Measurements from ENCODE around the gene NMRK2.

NMRK2 gene

GRCh38 chr19:3981736-3982681 lies 49.1 kb downstream of the NMRK2 start:
- H3K9me3 Mint-ChIP-seq = no peaks in the 10 kb centered on the region
- H3K36me3 Mint-ChIP-seq = peaks cover 33% of the 10 kb centered on the region
- H3K27ac Mint-ChIP-seq = peak overlapping the region; percentile 98
- H3K27me3 Mint-ChIP-seq = no peaks in the 10 kb centered on the region
- peak overlapping the region; percentile 98 for H3K4me3 Mint-ChIP-seq
- H3K4me1 Mint-ChIP-seq = peaks cover 53% of the 10 kb centered on the region

DNA sequence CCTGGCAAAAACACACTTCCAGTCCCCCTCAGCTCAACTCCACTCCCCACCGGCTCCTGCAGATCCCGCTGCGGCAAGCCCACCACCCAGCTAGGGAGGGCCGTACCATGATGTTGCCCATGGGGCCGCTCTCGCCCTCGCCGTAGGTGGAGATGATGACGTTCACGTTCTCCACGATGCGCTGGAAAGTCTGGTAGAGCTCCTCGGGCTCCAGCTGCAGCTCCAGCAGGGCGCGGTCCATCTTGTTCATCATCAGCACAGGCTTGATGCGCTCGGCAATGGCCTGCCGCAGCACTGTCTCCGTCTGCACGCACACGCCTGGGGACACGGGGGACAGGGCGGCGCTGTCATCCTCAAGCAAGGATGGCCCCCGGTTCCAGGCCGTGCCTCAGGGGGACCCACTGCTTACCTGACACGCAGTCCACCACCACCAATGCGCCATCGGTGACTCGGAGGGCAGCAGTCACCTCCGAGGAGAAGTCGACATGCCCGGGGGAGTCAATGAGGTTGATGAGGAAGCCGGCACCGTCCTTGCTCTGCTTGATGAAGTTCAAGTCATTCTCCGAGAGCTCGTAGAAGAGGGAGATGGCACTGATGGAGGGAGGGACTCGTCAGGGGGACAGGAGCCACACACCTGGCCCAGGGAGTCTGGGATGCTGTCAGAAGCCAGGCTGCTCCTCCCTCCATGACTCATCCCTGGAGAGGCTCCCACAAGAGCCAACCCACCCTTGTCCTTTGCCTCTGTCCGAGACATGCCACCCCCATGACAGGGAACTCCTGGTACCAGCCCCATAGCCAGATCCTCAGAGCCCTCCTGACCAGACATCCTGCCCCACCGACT lies 50.1 kb downstream of the NMRK2 start:
- Mint-ChIP-seq H3K27me3 (no peaks in the 10 kb centered on the region), H3K4me1 (peaks cover 58% of the 10 kb centered on the region), H3K36me3 (peaks cover 32% of the 10 kb centered on the region), H3K4me3 (peak overlapping the region; percentile 98), H3K27ac (peak overlapping the region; percentile 98), H3K9me3 (no peaks in the 10 kb centered on the region)

DNA sequence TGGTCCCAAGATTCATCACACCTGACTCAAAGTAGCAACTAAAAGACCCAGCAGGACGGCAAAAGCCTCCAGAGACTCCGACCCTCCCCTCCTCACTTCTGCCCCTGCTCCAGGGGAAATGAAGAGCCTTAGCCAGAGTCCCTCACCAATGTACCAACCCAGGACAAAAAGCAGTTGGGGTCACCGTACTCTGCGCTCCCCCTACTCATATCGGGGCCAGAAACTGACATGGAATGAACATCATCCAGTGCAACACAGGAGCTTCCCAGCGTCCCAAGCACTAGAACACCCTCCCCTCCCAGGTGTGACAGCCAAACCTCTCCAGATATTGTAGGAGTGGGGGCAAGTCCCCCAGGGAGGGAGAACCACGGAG lies 50.7 kb downstream of the NMRK2 start:
- peaks cover 29% of the 10 kb centered on the region for H3K36me3 Mint-ChIP-seq
- peak overlapping the region; percentile 98 for H3K4me3 Mint-ChIP-seq
- H3K27ac Mint-ChIP-seq = peak overlapping the region; percentile 98
- H3K4me1 Mint-ChIP-seq = peaks cover 54% of the 10 kb centered on the region
- H3K27me3 Mint-ChIP-seq = no peaks in the 10 kb centered on the region
- H3K9me3 Mint-ChIP-seq = no peaks in the 10 kb centered on the region

DNA sequence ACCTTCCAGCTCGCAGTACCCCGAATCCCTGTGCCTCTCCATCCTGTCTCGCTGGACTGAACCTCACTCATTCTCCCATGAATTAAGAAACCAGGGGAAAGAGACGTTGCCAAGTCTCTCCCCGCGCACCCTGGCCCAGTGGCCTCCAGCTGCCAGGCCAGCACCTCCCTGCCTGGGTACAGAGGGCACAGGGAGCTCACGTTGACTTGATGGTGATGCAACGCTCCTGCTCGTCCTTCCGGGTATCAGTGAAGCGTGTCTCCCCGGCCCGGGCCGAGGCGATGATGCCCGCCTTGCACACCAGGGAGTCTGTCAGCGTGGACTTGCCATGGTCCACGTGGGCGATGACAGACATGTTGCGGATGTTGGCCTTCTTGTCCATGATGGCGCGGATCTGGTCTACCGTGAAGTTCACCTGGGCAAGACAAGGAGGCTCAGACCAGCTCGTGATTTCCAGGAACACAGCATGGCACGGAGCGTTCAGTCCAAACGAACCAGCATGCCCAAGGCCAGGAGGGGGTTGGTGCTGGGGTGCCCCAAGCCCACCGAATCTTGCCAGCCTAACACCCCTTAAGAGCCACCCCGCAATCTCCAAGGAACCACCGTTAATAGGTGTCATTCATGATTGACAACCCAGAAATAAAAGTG lies 51.2 kb downstream of the NMRK2 start:
- peaks cover 29% of the 10 kb centered on the region for H3K36me3 Mint-ChIP-seq
- H3K4me3 Mint-ChIP-seq = peak overlapping the region; percentile 98
- peak overlapping the region; percentile 98 for H3K27ac Mint-ChIP-seq
- no peaks in the 10 kb centered on the region for H3K9me3 Mint-ChIP-seq
- H3K27me3 Mint-ChIP-seq = no peaks in the 10 kb centered on the region
- peaks cover 51% of the 10 kb centered on the region for H3K4me1 Mint-ChIP-seq

- H3K36me3 Mint-ChIP-seq = peaks cover 29% of the 10 kb centered on the region
- no peaks in the 10 kb centered on the region for H3K27me3 Mint-ChIP-seq
- peak overlapping the region; percentile 98 for H3K4me3 Mint-ChIP-seq
- peaks cover 48% of the 10 kb centered on the region for H3K4me1 Mint-ChIP-seq
- peak overlapping the region; percentile 98 for H3K27ac Mint-ChIP-seq
- H3K9me3 Mint-ChIP-seq = no peaks in the 10 kb centered on the region
These were observed 51.7 kb downstream of the NMRK2 start for GRCh38 chr19:3984584-3984907.

GRCh38 chr19:3984908-3985642 lies 52.2 kb downstream of the NMRK2 start, which contains the start of gene EEF2:
TSS of gene EEF2 (minus strand) at chr19:3985463. CDS start at chr19:3985380, 83 bp downstream.
- H3K27ac Mint-ChIP-seq = peak within 1 kb of the TSS; percentile 98
- H3K27me3 Mint-ChIP-seq = no peaks in the 10 kb centered on the region
- peaks cover 29% of the 10 kb centered on the region for H3K36me3 Mint-ChIP-seq
- peaks cover 46% of the 10 kb centered on the region for H3K4me1 Mint-ChIP-seq
- peak within 1 kb of the TSS; percentile 98 for H3K4me3 Mint-ChIP-seq
- no peaks in the 10 kb centered on the region for H3K9me3 Mint-ChIP-seq

DNA sequence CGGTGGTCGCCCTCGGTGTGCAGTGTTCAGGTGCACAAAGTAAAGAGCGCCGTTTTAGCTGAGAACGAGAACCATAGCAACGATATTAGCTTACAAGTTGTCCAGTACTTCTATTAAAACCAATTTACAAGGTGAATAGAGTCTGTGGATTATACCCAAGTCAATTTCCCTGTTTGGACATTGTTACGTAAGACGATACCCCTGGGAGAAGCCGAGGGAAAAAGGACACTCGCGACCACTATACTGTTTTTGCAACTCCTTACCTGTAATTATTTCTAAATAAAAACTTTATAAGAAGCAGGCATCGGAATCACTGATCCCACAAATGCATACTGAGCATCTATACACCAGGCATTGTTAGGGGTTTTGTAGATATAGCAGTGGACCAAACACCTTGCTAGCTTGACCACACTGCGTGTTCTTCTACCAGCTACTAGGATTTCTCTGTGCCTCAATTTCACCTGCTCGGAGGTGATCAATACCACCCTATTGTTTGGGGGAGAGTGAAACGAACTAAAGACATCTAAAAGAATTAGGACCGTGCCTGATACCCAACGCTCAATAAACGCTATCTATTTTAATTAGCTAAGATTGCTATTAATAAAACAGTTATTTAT lies 52.9 kb downstream of the NMRK2 start:
- H3K27ac Mint-ChIP-seq = peak overlapping the region; percentile 98
- peak overlapping the region; percentile 98 for H3K4me3 Mint-ChIP-seq
- peaks cover 28% of the 10 kb centered on the region for H3K36me3 Mint-ChIP-seq
- H3K27me3 Mint-ChIP-seq = no peaks in the 10 kb centered on the region
- H3K4me1 Mint-ChIP-seq = peaks cover 50% of the 10 kb centered on the region
- no peaks in the 10 kb centered on the region for H3K9me3 Mint-ChIP-seq

DNA sequence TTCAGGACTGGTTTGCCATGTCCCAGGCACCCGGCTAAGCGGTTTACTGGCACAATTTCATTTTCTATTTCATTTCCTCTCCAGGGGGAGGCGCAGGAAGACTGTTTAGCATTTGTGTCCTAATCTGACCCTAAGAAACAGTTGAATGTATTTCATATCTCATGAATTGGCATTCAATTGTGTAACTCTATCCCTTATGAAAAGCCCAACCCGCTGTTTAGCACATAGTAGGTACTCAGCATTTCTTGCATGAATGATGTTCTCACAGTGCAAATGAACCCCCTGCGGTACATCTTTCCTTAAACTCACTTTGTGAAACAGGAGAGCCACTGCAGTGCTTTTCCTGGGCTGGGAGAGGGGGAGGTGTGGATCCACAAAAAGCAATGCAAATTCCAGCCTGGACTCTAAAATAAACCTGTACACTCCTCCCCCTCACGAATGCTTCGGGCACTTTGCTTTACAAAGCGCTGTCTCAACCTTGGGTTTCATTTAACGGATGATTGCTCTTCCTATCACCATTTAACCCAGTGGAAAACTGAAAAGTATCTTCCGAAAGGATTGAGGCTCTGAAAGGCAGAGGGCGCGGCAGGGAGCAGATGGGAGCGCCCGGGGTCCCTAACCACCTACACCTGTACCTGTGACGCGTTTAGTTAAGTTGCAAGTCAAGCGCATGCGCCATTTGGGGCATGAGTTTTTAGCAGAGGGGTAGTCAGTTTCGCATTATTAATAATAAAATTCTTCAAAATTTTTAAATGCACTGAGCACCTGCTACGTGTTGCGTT lies 53.6 kb downstream of the NMRK2 start:
- H3K4me1 Mint-ChIP-seq = peaks cover 46% of the 10 kb centered on the region
- no peaks in the 10 kb centered on the region for H3K9me3 Mint-ChIP-seq
- H3K27me3 Mint-ChIP-seq = no peaks in the 10 kb centered on the region
- H3K36me3 Mint-ChIP-seq = peaks cover 25% of the 10 kb centered on the region
- H3K4me3 Mint-ChIP-seq = peak overlapping the region; percentile 98
- peak overlapping the region; percentile 89 for H3K27ac Mint-ChIP-seq

- H3K27ac Mint-ChIP-seq = peak overlapping the region; percentile 46
- H3K4me3 Mint-ChIP-seq = peak overlapping the region; percentile 78
- H3K27me3 Mint-ChIP-seq = no peaks in the 10 kb centered on the region
- no peaks in the 10 kb centered on the region for H3K9me3 Mint-ChIP-seq
- peaks cover 22% of the 10 kb centered on the region for H3K36me3 Mint-ChIP-seq
- peaks cover 38% of the 10 kb centered on the region for H3K4me1 Mint-ChIP-seq
These were observed 54.9 kb downstream of the NMRK2 start for GRCh38 chr19:3987619-3988371.

DNA sequence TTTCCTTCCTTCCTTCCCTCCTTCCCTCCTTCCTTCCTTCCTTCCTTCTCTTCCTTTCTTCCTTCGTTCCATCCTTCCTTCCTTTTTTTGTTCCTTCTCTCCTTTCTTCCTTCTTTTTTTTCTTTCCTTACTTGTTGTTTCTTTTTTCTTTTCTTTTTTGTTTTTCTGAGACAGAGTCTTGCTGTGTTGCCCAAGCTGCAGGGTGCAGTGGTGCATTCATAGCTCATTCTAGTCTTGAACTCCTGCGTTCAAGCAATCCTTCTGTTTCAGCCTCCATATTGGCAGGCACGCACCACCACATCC lies 57.9 kb downstream of the NMRK2 start:
- Mint-ChIP-seq H3K4me3 (peak overlapping the region; percentile 23), H3K9me3 (no peaks in the 10 kb centered on the region), H3K36me3 (no peaks in the 10 kb centered on the region), H3K27ac (peak overlapping the region; percentile 92), H3K27me3 (no peaks in the 10 kb centered on the region), H3K4me1 (peaks cover 24% of the 10 kb centered on the region)

All from activated naive CD4-positive, alpha-beta T cell treated with anti-CD3 and anti-CD28 coated beads, Interleukin-2, amount 50 U/mL, for 24 hours (primary cell).